Retina (tissue), 1 donor: Measurements from ENCODE around the gene KCNB1.
A peak's percentile ranks its signal among the peaks of the same experiment; 100 is the strongest.
"Not testable (repeated sequence)": the region's sequence is repeated elsewhere in the genome, so short reads cannot be mapped to it uniquely, and the experiment has no call there.

Source experiments
- DNase-seq: peaks from one replicate; pipeline ENCODE4 v3.0.0-alpha.2; 2016

KCNB1 gene

GRCh38 chr20:49431329-49431728, 51.1 kb downstream of the KCNB1 start:
- no peak for DNase-seq

- no peak for DNase-seq
Measured at GRCh38 chr20:49430320-49430719, 52.1 kb downstream of the KCNB1 start.

GRCh38 chr20:49427751-49428518, 54.5 kb downstream of the KCNB1 start:
- DNase-seq: no peak

DNA sequence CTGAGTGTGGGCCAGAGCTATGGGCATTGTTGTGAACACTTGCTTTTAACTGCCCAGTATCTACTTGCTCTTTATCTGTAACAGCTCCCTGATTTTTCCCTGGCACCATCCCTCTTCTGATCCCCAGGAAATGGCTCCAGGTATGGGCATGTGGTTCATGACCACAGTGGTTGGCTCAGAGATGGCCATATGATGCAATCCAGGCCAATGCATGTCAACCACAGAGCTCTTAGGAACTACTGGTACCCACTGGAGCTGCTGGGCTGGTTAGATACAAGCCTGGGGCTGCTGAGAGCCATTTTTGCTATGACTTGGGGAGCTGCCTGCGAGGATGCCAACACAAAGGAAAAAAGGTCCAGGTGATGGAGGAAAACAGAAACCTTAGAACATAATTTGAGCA, 55.6 kb downstream of the KCNB1 start:
- no peak for DNase-seq

DNA sequence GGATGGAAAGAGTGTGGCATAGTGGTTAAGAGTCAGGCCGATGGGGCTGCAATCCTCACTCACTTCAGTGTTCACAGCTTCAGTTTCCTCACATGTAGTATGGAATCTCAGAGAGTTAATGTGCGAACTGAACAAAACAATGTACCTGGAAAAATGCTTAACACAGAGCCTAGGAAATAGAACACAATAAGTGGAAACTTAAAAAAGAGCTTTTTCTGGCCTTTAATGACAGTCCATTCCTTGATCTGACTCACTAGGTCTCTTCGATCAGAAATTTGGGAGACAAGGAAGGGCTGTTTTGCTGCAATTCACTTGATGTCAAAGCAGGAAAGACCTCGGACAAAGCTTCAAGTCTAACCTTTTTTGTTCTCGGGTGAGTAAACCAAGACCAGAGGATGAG, 56.1 kb downstream of the KCNB1 start:
- no peak for DNase-seq

GRCh38 chr20:49424536-49424935, 57.9 kb downstream of the KCNB1 start:
- DNase-seq: peak; percentile 44

DNA sequence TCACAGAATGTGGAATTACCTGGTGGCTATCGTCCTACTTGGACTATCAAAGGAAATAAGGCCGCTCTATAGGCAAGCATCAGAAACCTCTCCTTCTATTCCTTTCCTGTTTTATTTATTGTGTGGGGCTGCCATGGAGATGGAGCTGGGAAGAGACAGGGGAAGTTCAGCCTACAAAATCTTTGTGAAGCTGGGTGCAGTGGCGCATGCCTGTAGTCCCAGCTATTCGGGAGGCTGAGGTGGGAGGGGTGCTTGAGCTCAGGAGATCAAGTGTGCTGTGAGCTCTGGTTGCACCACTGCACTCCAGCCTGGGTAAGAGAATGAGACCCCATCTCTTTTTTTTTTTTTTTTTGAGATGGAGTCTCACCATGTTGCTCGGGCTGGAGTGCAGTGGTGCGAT, 60.3 kb downstream of the KCNB1 start:
- DNase-seq: no peak

DNA sequence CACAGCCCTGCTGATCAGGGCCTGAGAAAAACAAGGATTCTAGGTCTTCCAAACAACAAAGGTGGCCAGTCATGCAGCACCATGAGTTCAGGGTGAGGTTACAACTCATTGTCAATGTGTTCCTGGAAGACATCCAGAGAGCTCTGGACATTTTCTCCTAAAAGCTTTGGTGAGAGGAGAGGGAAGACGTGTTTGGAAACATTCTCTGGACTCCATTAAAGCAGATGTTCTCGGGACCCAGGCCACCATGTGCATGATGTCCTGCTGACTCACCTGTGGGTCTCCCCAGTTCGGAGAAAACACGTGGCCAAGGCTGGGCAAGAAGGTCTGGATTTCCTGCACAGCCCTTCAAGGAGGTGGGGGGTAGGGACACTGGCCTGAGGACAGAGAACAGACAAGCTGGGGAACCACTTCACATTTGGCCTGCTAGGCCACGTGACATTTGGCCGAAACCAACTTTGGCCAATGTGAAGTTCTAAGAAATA, 61.6 kb downstream of the KCNB1 start:
- no peak for DNase-seq

DNA sequence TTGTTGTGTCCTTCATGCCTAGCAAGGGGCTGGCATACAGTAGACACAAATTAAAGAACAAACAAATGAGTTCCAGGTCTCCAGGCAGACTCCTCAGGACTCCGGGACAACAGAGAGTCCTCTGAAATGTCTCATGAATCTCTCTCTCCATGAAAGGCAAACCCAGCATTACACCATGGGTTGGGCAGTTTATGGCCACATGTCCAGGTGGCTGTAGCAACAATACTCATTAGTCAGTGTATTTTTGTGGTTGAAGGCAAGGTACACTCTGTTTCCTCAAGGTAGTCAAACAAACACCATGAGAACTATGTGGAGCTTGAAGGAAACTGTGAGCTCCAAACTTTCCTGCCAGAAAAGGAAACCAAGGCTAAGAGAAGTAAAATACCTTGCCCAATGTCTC, 62.2 kb downstream of the KCNB1 start:
- no peak for DNase-seq

DNA sequence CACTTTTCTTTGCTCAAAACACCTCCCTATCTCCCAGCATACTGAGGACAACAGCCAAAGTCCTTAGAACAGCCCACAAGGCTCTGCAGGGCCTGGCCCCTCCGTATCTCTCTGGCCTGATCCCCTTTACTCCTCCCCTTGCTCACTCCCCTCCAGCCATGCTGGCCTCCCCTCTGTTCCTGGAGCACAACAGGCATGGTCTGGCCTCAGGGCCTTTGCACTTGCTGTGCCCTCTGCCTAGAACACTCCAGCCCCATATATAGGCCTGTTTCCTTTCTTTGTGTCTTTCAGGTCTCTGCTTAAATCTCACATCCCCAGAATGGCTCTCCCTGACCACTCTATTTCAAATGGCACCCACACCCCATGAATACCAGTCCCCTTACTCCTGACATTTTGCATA, 62.7 kb downstream of the KCNB1 start:
- no peak for DNase-seq

GRCh38 chr20:49418809-49419208, 63.7 kb downstream of the KCNB1 start:
- DNase-seq: no peak

- no peak for DNase-seq
Measured at GRCh38 chr20:49417843-49418555, 64.5 kb downstream of the KCNB1 start.

DNA sequence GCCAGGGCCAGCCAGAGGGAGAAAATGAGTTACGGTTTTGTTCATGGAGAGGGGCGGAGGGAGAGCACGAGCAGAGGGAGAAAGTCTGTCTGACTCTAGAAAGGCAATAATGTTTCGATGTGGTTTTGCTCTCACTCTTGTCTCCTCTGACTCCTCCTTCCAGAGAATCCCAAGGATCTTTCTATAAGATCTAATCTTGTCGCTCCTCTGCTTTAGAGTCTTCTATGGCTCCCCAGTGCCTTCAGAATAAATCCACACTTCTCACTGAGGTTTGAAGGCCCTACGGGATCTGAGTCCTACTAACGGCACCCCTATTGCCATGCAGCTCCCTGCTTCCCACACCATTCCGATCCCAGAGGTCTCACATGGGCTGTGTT, 66.8 kb downstream of the KCNB1 start:
- DNase-seq: no peak

DNA sequence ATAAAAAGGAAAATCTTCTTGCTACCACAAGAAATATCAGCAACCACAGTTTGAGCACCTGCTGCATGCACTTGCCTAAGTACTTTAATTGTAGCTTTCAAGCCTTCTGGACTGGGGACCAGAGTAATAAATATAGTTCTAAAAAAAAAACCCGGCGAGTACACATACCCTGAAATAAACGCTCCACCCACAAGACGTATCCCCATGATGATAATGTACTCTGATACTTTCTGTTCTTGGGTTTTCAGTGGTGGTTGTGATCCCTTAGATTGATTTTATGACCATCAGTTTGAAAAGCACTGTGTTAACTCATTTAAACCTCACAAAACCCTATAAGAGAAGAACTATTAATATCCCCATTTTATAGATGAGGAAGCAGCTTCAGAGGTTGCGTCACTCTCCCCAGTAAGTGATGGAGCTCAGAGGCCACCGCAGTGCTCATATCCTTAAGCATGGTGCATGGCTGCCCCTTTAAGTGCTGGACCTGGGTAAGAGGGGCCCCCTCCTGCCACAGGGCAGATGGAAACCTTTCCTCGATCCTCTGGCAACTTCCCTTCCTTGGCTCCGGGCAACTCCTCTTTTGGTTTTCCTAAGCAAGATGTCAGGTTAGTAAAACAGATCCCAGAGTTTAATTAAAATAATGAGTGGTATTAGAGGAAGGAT, 67.3 kb downstream of the KCNB1 start:
- no peak for DNase-seq

- DNase-seq: no peak
Measured at GRCh38 chr20:49413677-49414076, 68.8 kb downstream of the KCNB1 start.

DNA sequence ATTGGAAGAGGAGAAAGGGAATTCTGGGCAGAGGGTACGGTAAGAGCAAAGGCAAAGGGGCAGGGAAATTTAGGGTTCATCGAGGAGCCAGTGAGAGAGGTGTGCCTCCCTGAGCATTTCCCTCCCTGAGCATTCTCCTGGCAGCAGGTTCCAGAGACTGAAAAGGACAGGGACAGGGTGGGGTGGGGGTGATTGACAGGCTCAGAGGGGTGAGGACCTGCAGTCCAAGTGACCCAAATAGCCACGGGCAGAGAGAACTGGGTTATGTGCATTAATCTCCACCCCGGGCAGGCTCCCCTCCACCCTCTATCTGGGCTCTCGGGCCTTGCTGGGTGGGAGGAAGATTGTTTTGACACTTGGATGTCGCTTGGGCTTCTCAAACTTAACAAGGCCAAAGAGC, 69.5 kb downstream of the KCNB1 start:
- no peak for DNase-seq

GRCh38 chr20:49412254-49412653, 70.2 kb downstream of the KCNB1 start:
- DNase-seq: no peak

DNA sequence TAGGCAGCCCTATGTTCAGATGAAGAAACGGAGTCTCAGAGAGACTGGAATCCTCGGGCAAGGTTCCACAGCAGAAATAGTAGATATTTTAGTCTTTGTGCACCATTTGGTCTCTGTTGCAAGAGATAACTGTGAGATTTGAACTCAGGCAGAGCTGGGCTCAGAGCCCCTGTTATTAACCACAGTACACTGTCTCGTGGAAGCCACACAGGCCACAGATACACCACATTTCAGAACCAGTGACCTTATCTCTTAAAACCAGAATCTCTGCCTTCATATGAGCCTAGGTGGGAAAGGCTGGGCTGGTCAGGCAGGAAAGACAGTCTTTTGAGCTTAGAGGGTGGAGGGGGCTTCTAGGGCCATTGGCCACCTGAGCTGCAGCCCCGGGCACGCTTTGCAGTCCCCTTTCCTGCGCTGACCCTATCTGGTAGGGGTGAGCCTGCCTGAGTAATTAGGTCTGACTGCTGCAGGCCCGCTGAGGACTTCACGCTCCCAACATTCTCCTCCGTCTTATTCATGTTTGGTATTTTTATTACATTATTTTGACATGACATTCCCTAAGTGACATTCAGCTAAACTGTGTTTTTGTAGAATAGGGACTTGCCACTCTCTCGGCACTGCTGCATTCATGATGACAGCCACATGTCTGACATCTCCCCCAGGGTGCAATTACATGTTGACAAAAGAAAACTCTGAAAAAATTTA, 71.1 kb downstream of the KCNB1 start:
- peak; percentile 52 for DNase-seq

DNA sequence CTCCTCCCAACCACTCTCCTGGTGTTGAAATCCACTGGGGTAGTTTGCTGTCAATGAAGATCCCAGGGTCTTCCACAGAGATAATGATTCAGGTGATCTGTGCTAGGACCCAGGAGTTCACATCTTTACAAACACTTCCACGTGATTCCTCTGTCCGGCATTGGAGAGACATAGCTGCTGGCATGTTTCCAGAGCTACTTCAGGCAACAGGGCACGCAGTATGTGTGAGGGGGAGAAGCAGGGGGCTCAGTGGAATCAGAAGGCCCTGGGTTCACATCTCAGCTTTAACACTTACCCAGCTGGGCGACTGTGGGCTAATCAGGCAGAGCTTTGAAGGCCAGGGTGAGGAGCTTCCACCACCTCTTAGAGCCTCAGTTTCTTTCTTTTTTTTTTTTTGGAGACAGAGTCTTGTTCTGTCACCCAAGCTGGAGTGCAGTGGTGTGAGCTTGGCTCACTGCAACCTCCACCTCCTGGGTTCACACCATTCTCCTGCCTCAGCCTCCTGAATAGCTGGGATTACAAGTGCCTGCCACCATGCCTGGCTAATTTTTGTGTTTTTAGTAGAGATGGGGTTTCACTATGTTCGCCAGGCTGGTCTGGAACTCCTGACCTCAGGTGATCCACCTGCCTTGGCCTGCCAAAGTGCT, 72.4 kb downstream of the KCNB1 start:
- not testable (repeated sequence) for DNase-seq

- no peak for DNase-seq
Measured at GRCh38 chr20:49409302-49409974, 73.0 kb downstream of the KCNB1 start.

DNA sequence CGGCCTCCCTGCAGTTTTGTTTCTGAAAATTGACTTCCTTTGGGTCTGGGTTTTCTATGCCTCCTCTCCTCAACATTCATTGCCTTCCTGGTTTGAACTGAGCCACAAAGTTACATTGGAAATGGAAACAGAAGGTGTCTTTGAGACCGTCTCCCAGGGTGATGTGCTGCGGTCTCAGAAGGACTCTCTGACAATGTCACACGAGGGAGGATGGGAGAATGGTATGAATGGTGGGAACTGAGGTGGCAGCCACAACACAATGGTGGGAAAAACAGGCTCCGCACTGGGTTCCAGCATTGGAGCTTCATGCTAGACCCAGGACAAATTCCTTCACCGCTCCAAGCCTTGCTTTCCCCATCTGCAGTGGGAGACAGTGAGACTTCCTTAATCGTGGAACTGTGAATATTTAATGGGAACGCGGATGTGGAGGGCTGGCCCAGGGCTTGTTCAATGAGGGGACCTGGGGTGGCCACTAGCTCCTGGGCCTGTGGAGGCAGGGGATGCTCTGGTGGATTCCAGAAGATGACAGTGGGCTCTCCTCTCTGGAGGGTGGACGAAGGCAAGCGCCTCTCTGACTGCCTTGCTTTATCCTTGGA, 73.9 kb downstream of the KCNB1 start:
- no peak for DNase-seq

GRCh38 chr20:49406666-49407065, 75.8 kb downstream of the KCNB1 start:
- no peak for DNase-seq
